Measurements from ENCODE around the gene KSR2. TPM values are rescaled to one million over a fixed set of nuclear protein-coding genes. Genes with fewer than 3 reads are reported as not detected.

The KSR2 gene
- total and polyA plus RNA-seq, 4 donors: 0.09 to 1.8 (median 0.37) TPM

DNA sequence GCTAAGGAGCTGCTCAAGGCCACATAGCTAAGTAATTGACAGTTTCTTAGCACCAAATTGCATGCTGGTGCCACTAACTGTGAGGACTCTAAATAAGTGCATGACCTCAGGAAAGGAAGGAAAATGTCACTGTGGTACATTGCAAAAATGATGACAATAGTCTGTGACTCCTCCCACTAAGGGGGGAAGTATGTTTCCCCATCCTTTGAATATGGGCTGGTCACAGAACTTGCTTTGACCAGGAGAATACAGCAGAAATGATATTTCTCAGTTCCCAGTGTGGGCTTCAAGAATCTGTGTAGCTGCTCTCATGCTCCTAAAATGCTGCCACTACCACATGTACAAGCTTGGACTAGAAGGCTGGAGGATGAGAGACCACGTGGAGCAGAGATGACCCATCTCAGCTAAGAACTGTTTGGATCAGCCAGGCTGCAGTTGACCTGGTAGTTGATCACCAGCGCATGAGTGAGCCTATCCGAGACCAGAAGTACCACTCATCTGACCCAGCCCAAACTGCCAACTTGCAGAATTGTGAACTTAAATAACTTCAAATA is 565.1 kb downstream of the KSR2 start:
- Histone ChIP-seq H3K27me3 (ENCODE audit: control insufficient read depth in 3 of 3, insufficient read depth in 3 of 3, low read length in 2 of 3) (no peaks in the 10 kb centered on the region), H3K9ac (ENCODE audit: insufficient read depth in 1 of 2, low read length in 2 of 2) (no peak overlapping the region), H3K9me3 (ENCODE audit: control insufficient read depth in 4 of 4, insufficient read depth in 3 of 4, low read length in 3 of 4) (peaks cover 0 to 8% (median 3%) of the 10 kb centered on the region in 4 donors), H3K4me3 (no peak overlapping the region), H3K4me1 (ENCODE audit: control insufficient read depth in 5 of 5, insufficient read depth in 5 of 5, low read length in 5 of 5) (peaks cover 0 to 11% (median 5%) of the 10 kb centered on the region in 5 donors), H3K36me3 (ENCODE audit: control insufficient read depth in 4 of 4, insufficient read depth in 4 of 4, low read length in 4 of 4) (no peaks in the 10 kb centered on the region), H3K27ac (ENCODE audit: low read depth in 1 of 2, low read length in 1 of 2) (no peak overlapping the region)
- ATAC-seq (ENCODE audit: insufficient read depth, low FRiP score) (no peak), DNase-seq (no peak)
- TF ChIP-seq, protein P1, sequence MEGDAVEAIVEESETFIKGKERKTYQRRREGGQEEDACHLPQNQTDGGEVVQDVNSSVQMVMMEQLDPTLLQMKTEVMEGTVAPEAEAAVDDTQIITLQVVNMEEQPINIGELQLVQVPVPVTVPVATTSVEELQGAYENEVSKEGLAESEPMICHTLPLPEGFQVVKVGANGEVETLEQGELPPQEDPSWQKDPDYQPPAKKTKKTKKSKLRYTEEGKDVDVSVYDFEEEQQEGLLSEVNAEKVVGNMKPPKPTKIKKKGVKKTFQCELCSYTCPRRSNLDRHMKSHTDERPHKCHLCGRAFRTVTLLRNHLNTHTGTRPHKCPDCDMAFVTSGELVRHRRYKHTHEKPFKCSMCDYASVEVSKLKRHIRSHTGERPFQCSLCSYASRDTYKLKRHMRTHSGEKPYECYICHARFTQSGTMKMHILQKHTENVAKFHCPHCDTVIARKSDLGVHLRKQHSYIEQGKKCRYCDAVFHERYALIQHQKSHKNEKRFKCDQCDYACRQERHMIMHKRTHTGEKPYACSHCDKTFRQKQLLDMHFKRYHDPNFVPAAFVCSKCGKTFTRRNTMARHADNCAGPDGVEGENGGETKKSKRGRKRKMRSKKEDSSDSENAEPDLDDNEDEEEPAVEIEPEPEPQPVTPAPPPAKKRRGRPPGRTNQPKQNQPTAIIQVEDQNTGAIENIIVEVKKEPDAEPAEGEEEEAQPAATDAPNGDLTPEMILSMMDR (IDR thresholded peaks at IDR 0.05; ENCODE audit: control extremely low read depth, extremely low read depth): no peak
- WGBS, 2 donors: 91 to 92% methylated on average over 3 of the region's 3 CpGs

Other genes starting within 250 kb of the KSR2 start
- 10 to 100 TPM in 1 of 2 donors, 1 to 10 TPM in 1; 8.7 to 16.0 TPM for gene RFC5, start 47.7 kb upstream of the KSR2 start, total RNA-seq
- gene RFC5, start 47.7 kb upstream of the KSR2 start, polyA plus RNA-seq: 1 to 10 TPM; 7.3 to 7.7 TPM
- gene WSB2, start 92.2 kb upstream of the KSR2 start, total RNA-seq: 10 to 100 TPM; 46.0 to 99.1 TPM
- 10 to 100 TPM; 49.3 to 57.2 TPM for gene WSB2, start 92.2 kb upstream of the KSR2 start, polyA plus RNA-seq
- 10 to 100 TPM; 36.9 to 51.4 TPM for gene VSIG10, start 135.0 kb upstream of the KSR2 start, total RNA-seq
- gene VSIG10, start 135.0 kb upstream of the KSR2 start, polyA plus RNA-seq: 10 to 100 TPM; 11.0 to 27.4 TPM
- gene PEBP1, start 167.1 kb upstream of the KSR2 start, total RNA-seq: 100 to 1,000 TPM; 141 to 193 TPM
- gene PEBP1, start 167.1 kb upstream of the KSR2 start, polyA plus RNA-seq: 100 to 1,000 TPM; 123 to 317 TPM